Measurements from ENCODE around the gene HHLA2. TPM values are rescaled to one million over a fixed set of nuclear protein-coding genes. Genes with fewer than 3 reads are reported as not detected.

Gene HHLA2
- total and polyA plus RNA-seq, 2 experiments from 2014 or later, result 0.48 TPM; not detected in 1

- H3K27ac ChIP-seq, result no peak overlapping the region
- no peak for DNase-seq (ENCODE audit: low read depth in 1 of 2, low spot score in 1 of 2)
- no peak overlapping the region for H3K4me3 ChIP-seq
- H3K9me3 ChIP-seq (ENCODE audit: low read depth), result no peaks in the 10 kb centered on the region
- no peaks in the 10 kb centered on the region for H3K27me3 ChIP-seq
- no peak for TF ChIP-seq CTCF (IDR thresholded peaks at IDR 0.05; ENCODE audit: low read depth, low read length)
- no peaks in the 10 kb centered on the region for H3K36me3 ChIP-seq
- H3K4me1 ChIP-seq (ENCODE audit: low read depth), result no peaks in the 10 kb centered on the region
These were observed 37.6 kb downstream of the HHLA2 start for GRCh38 chr3:108333961-108334360.

GRCh38 chr3:108334701-108335100 lies 38.4 kb downstream of the HHLA2 start:
- Histone ChIP-seq H3K36me3 (no peaks in the 10 kb centered on the region), H3K27ac (no peak overlapping the region), H3K4me1 (ENCODE audit: low read depth) (no peaks in the 10 kb centered on the region), H3K27me3 (no peaks in the 10 kb centered on the region), H3K4me3 (no peak overlapping the region), H3K9me3 (ENCODE audit: low read depth) (no peaks in the 10 kb centered on the region)
- TF ChIP-seq CTCF (IDR thresholded peaks at IDR 0.05; ENCODE audit: low read depth, low read length), result no peak
- DNase-seq (ENCODE audit: low read depth in 1 of 2, low spot score in 1 of 2), result no peak

GRCh38 chr3:108338901-108339545 lies 42.7 kb downstream of the HHLA2 start:
- Histone ChIP-seq H3K27me3 (no peaks in the 10 kb centered on the region), H3K4me3 (no peak overlapping the region), H3K9me3 (ENCODE audit: low read depth) (no peaks in the 10 kb centered on the region), H3K36me3 (no peaks in the 10 kb centered on the region), H3K27ac (no peak overlapping the region), H3K4me1 (ENCODE audit: low read depth) (no peaks in the 10 kb centered on the region)
- TF ChIP-seq CTCF (IDR thresholded peaks at IDR 0.05; ENCODE audit: low read depth, low read length), result no peak
- no peak for DNase-seq (ENCODE audit: low read depth in 1 of 2, low spot score in 1 of 2)

- TF ChIP-seq CTCF (IDR thresholded peaks at IDR 0.05; ENCODE audit: low read depth, low read length), result no peak
- H3K36me3 ChIP-seq, result no peaks in the 10 kb centered on the region
These were observed 45.6 kb downstream of the HHLA2 start for GRCh38 chr3:108341911-108342310.

GRCh38 chr3:108342837-108343486 lies 46.6 kb downstream of the HHLA2 start:
- peak in 1 of 2 donors; percentile 77 for DNase-seq (ENCODE audit: low read depth in 1 of 2, low spot score in 1 of 2)
- Histone ChIP-seq H3K27me3 (no peaks in the 10 kb centered on the region), H3K36me3 (no peaks in the 10 kb centered on the region), H3K4me1 (ENCODE audit: low read depth) (no peaks in the 10 kb centered on the region), H3K9me3 (ENCODE audit: low read depth) (no peaks in the 10 kb centered on the region), H3K4me3 (no peak overlapping the region), H3K27ac (no peak overlapping the region)
- TF ChIP-seq CTCF (IDR thresholded peaks at IDR 0.05; ENCODE audit: low read depth, low read length), result no peak

More at GRCh38 chr3:108341911-108342310, 45.6 kb downstream of the HHLA2 start:
- Histone ChIP-seq H3K27me3 (no peaks in the 10 kb centered on the region), H3K9me3 (ENCODE audit: low read depth) (no peaks in the 10 kb centered on the region), H3K4me1 (ENCODE audit: low read depth) (no peaks in the 10 kb centered on the region), H3K27ac (no peak overlapping the region), H3K4me3 (no peak overlapping the region)
- no peak for DNase-seq (ENCODE audit: low read depth in 1 of 2, low spot score in 1 of 2)
